Parathyroid adenoma (tissue), 2 donors: ENCODE results near the gene ITCH.
"Not testable (repeated sequence)": the region's sequence is repeated elsewhere in the genome, so short reads cannot be mapped to it uniquely, and the experiment has no call there.

Source experiments
- H2AFZ ChIP-seq: fragments of 300-600 bp; sonication (generic); one replicate; pipeline ENCODE4 v1.7.0; 2017; ENCODE audit warnings: antibody characterized with exemption, mild to moderate bottlenecking
- H3K27ac ChIP-seq: fragments of 300-600 bp; sonication (generic); one replicate; pipeline ENCODE4 v1.7.0; 2017
- H3K27me3 ChIP-seq: fragments of 300-600 bp; sonication (generic); one replicate; pipeline ENCODE4 v1.7.0; 2017; ENCODE audit warnings: low read length; ENCODE audit not compliant: control insufficient read depth, insufficient read depth
- H3K36me3 ChIP-seq: fragments of 300-600 bp; sonication (generic); one replicate; pipeline ENCODE4 v1.7.0; 2017; ENCODE audit warnings: low read length; ENCODE audit not compliant: control insufficient read depth, insufficient read depth
- H3K4me1 ChIP-seq: fragments of 300-600 bp; sonication (generic); one replicate; pipeline ENCODE4 v1.7.0; 2017; ENCODE audit warnings: control low read depth
- H3K4me2 ChIP-seq: fragments of 300-600 bp; sonication (generic); one replicate; pipeline ENCODE4 v1.7.0; 2017; ENCODE audit warnings: low read length
- H3K4me3 ChIP-seq: fragments of 300-600 bp; sonication (generic); one replicate; pipeline ENCODE4 v1.7.0; 2017; ENCODE audit warnings: low read depth, low read length
- H3K79me2 ChIP-seq: fragments of 300-600 bp; sonication (generic); one replicate; pipeline ENCODE4 v1.7.0; 2017; ENCODE audit warnings: control low read depth
- H3K9ac ChIP-seq: fragments of 300-600 bp; sonication (generic); one replicate; pipeline ENCODE4 v1.7.0; 2017; ENCODE audit warnings: mild to moderate bottlenecking
- H3K9me3 ChIP-seq: fragments of 300-600 bp; sonication (generic); one replicate; pipeline ENCODE4 v1.7.0; 2017; ENCODE audit warnings: low read length; ENCODE audit not compliant: control insufficient read depth
- TF ChIP-seq, protein P1 (sequence below): fragments of 300-600 bp; sonication (generic); IDR thresholded peaks from one replicate; pipeline ENCODE4 v1.7.0; 2017; ENCODE audit warnings: antibody characterized with exemption, mild to moderate bottlenecking
- donor health status: primary hyperparathyroidism.

The ITCH gene

GRCh38 chr20:34472246-34472925 lies 109.3 kb downstream of the ITCH start:
- Histone ChIP-seq H3K27me3 (no peaks in the 10 kb centered on the region), H3K79me2 (no peaks in the 10 kb centered on the region), H3K36me3 (no peaks in the 10 kb centered on the region), H3K4me2 (no peak overlapping the region), H3K4me1 (peaks cover 3% of the 10 kb centered on the region), H3K27ac (no peak overlapping the region), H3K9ac (no peak overlapping the region), H2AFZ (no peak overlapping the region), H3K9me3 (no peaks in the 10 kb centered on the region), H3K4me3 (no peak overlapping the region)
- TF ChIP-seq, protein P1, sequence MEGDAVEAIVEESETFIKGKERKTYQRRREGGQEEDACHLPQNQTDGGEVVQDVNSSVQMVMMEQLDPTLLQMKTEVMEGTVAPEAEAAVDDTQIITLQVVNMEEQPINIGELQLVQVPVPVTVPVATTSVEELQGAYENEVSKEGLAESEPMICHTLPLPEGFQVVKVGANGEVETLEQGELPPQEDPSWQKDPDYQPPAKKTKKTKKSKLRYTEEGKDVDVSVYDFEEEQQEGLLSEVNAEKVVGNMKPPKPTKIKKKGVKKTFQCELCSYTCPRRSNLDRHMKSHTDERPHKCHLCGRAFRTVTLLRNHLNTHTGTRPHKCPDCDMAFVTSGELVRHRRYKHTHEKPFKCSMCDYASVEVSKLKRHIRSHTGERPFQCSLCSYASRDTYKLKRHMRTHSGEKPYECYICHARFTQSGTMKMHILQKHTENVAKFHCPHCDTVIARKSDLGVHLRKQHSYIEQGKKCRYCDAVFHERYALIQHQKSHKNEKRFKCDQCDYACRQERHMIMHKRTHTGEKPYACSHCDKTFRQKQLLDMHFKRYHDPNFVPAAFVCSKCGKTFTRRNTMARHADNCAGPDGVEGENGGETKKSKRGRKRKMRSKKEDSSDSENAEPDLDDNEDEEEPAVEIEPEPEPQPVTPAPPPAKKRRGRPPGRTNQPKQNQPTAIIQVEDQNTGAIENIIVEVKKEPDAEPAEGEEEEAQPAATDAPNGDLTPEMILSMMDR: no peak

- H3K79me2 ChIP-seq: no peaks in the 10 kb centered on the region
- H3K27me3 ChIP-seq: no peaks in the 10 kb centered on the region
- H3K4me2 ChIP-seq: no peak overlapping the region
- H3K27ac ChIP-seq: no peak overlapping the region
- H2AFZ ChIP-seq: no peak overlapping the region
- no peak overlapping the region for H3K4me3 ChIP-seq
- TF ChIP-seq, protein P1: peak; percentile 24
- H3K9ac ChIP-seq: no peak overlapping the region
- H3K9me3 ChIP-seq: no peaks in the 10 kb centered on the region
- no peaks in the 10 kb centered on the region for H3K36me3 ChIP-seq
- H3K4me1 ChIP-seq: peaks cover 3% of the 10 kb centered on the region
Observed at GRCh38 chr20:34473262-34473883, 110.3 kb downstream of the ITCH start.

DNA sequence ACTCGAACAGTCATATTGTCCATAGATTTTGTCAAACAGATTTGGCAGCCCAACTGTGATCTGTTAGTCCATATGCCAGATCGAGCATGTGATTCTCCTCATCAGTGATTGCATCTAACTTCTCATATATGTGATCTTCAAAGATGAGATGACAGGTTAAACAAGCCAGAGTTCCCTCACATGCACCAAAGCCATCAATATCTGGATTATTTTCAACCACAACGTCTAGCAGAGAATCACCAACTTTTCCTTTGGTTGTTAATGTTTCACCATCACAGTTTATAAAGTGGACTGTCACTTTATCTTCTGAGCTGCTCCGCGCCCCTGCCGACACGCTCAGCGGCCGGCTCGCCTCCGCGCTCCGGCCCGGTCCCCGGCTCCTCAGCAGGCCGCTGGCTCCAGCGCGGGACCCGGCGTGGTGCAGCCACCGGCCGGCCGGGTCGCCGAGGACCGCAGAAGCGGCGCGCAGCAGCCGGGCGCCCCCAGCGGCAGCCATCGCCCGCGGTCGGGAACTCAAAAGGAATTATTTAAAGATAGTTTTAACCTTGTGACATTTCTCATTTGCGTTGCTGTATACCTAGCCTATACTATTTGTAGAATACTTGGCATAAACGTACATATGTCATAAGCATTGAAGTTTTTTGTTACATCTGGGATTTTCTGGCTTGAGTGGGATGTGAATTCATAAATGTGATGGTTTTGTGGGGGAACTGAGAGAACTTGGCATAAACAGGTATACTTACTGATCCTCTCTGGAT lies 113.1 kb downstream of the ITCH start:
- Histone ChIP-seq H3K4me1 (peaks cover 3% of the 10 kb centered on the region), H3K9ac (no peak overlapping the region), H3K9me3 (no peaks in the 10 kb centered on the region), H2AFZ (no peak overlapping the region), H3K79me2 (no peaks in the 10 kb centered on the region), H3K4me2 (no peak overlapping the region), H3K4me3 (no peak overlapping the region), H3K36me3 (no peaks in the 10 kb centered on the region), H3K27ac (no peak overlapping the region), H3K27me3 (no peaks in the 10 kb centered on the region)
- TF ChIP-seq, protein P1: peak; percentile 65

GRCh38 chr20:34479627-34480026 lies 116.6 kb downstream of the ITCH start:
- no peaks in the 10 kb centered on the region for H3K36me3 ChIP-seq

DNA sequence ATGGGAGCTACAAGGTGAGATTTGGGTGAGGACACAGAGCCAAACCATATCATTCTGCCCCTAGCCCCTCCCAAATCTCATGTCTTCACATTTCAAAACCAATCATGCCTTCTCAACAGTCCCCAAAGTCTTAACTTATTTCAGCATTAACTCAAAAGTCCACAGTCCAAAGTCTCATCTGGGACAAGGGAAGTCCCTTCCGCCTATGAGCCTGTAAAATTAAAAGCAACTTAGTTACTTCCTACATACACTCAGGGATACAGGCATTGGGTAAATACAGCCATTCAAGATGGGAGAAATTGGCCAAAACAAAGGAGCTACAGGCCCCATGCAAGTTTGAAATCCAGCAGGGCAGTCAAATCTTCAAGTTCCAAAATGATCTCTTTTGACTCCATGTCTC lies 119.1 kb downstream of the ITCH start:
- not testable (repeated sequence) for H3K27me3 ChIP-seq, H3K4me2 ChIP-seq, H3K4me1 ChIP-seq, H2AFZ ChIP-seq, H3K9me3 ChIP-seq, H3K79me2 ChIP-seq, H3K27ac ChIP-seq, H3K4me3 ChIP-seq, H3K9ac ChIP-seq, H3K36me3 ChIP-seq

More at GRCh38 chr20:34479627-34480026, 116.6 kb downstream of the ITCH start:
- Histone ChIP-seq H3K9ac (no peak overlapping the region), H3K79me2 (no peaks in the 10 kb centered on the region), H3K4me1 (no peaks in the 10 kb centered on the region), H3K9me3 (no peaks in the 10 kb centered on the region), H3K27me3 (no peaks in the 10 kb centered on the region), H3K4me3 (no peak overlapping the region), H3K27ac (no peak overlapping the region), H2AFZ (no peak overlapping the region), H3K4me2 (no peak overlapping the region)
- TF ChIP-seq, protein P1: no peak

DNA sequence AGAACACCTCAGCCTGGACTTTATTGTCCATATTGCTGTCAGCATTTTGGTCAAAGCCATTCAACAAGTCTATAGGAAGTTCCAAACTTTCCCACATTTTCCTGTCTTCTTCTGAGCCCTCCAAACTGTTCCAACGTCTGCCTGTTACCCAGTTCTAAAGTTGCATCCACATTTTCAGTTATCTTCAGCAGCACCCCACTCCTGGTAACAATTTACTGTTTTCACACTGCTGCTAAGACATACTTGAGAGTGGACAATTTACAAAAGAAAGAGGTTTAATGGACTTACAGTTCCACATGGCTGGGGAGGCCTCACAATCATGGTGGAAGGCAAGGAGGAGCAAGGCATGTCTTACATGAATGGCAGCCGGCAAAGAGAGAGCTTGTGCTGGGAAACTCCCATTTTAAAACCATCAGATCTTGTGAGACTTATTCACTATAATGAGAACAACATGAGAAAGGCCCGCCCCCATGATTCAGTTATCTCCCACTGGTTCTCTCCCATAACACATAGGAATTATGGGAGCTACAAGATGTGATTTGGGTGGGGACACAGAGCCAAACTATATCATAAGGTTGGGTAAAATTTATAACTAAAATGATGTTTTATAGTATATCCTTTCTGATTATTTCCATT lies 120.6 kb downstream of the ITCH start:
- not testable (repeated sequence) for H3K36me3 ChIP-seq, H3K9me3 ChIP-seq, H3K4me2 ChIP-seq, H3K27ac ChIP-seq, H3K27me3 ChIP-seq, H3K9ac ChIP-seq, H2AFZ ChIP-seq, H3K4me1 ChIP-seq, H3K79me2 ChIP-seq, H3K4me3 ChIP-seq
